ENCODE data around the gene CD27. TPM values are rescaled to one million over a fixed set of nuclear protein-coding genes. Genes with fewer than 3 reads are reported as not detected.

The CD27 gene
- total RNA-seq, 3 donors from 2014 or later = 52.3 to 100 (median 89.8) TPM

Other genes starting within 250 kb of the CD27 start
- 1 to 10 TPM; 1.6 to 3.2 (median 3.0) TPM for gene CD9, start 244.6 kb upstream of the CD27 start, total RNA-seq
- gene PLEKHG6, start 134.3 kb upstream of the CD27 start, total RNA-seq = not detected
- 10 to 100 TPM; 28.0 to 34.5 (median 33.0) TPM for gene TNFRSF1A, start 102.9 kb upstream of the CD27 start, total RNA-seq
- under 1 TPM; 0.05 to 0.84 (median 0.15) TPM for gene SCNN1A, start 69.4 kb upstream of the CD27 start, total RNA-seq
- 1 to 10 TPM; 1.0 to 2.8 (median 1.3) TPM for gene LTBR, start 60.8 kb upstream of the CD27 start, total RNA-seq
- 10 to 100 TPM; 24.4 to 36.6 (median 30.0) TPM for gene TAPBPL, start 7.1 kb downstream of the CD27 start, total RNA-seq
- gene VAMP1, start 25.7 kb downstream of the CD27 start, total RNA-seq = 10 to 100 TPM; 17.1 to 22.9 (median 21.6) TPM
- 100 to 1,000 TPM; 249 to 262 (median 256) TPM for gene MRPL51, start 48.3 kb downstream of the CD27 start, total RNA-seq
- 10 to 100 TPM; 29.8 to 36.1 (median 32.9) TPM for gene NCAPD2, start 49.1 kb downstream of the CD27 start, total RNA-seq
- gene GAPDH, start 89.6 kb downstream of the CD27 start, total RNA-seq = 1,000 to 10,000 TPM; 4,635 to 5,387 (median 5,019) TPM
- 10 to 100 TPM in 1 of 3 donors, 1 to 10 TPM in 2; 8.5 to 10.2 (median 9.8) TPM for gene IFFO1, start 111.1 kb downstream of the CD27 start, total RNA-seq
- 100 to 1,000 TPM; 267 to 300 (median 270) TPM for gene NOP2, start 123.3 kb downstream of the CD27 start, total RNA-seq
- gene CHD4, start 162.4 kb downstream of the CD27 start, total RNA-seq = 100 to 1,000 TPM; 311 to 336 (median 332) TPM
- gene LPAR5, start 191.0 kb downstream of the CD27 start, total RNA-seq = 1 to 10 TPM; 3.8 to 5.5 (median 5.1) TPM
- 1 to 10 TPM in 1 of 3 donors, under 1 TPM in 2; 0.65 to 1.3 (median 0.71) TPM for gene ACRBP, start 202.5 kb downstream of the CD27 start, total RNA-seq
- 1 to 10 TPM; 5.9 to 7.5 (median 6.9) TPM for gene ING4, start 218.2 kb downstream of the CD27 start, total RNA-seq
- gene ZNF384, start 244.4 kb downstream of the CD27 start, total RNA-seq = 10 to 100 TPM; 59.7 to 70.2 (median 63.3) TPM